Neural progenitor cell (in vitro differentiated cells): ENCODE measurements around the gene MATN4. TPM values are rescaled to one million over a fixed set of nuclear protein-coding genes. Genes with fewer than 3 reads are reported as not detected.
A peak's percentile ranks its signal among the peaks of the same experiment; 100 is the strongest.

Source experiments
- DNase-seq: peaks from one replicate; pipeline ENCODE4 v3.0.0-alpha.2; 2016; ENCODE audit warnings: low spot score
- H2AFZ ChIP-seq: fragments of 200-600 bp; sonication (generic); replicated peaks from 2 replicates; pipeline ENCODE4 v1.6.1; 2016; ENCODE audit warnings: antibody characterized with exemption
- H3F3A ChIP-seq: fragments of 200-600 bp; sonication (generic); 2 replicates; pipeline ENCODE4 v1.6.1; 2016; ENCODE audit warnings: antibody characterized with exemption, low read depth
- H3K27ac ChIP-seq: fragments of 200-600 bp; sonication (generic); 2 replicates; pipeline ENCODE4 v1.5.1; 2016; ENCODE audit warnings: mild to moderate bottlenecking
- H3K27me3 ChIP-seq: fragments of 200-600 bp; sonication (generic); 2 replicates; pipeline ENCODE4 v1.6.1; 2016; ENCODE audit warnings: mild to moderate bottlenecking, moderate library complexity
- H3K36me3 ChIP-seq: fragments of 200-600 bp; sonication (generic); 2 replicates; pipeline ENCODE4 v1.5.1; 2016
- H3K4me1 ChIP-seq: fragments of 200-600 bp; sonication (generic); 2 replicates; pipeline ENCODE4 v1.6.1; 2016; ENCODE audit warnings: mixed run types
- H3K4me2 ChIP-seq: fragments of 200-600 bp; sonication (generic); 2 replicates; pipeline ENCODE4 v1.6.1; 2016
- H3K4me3 ChIP-seq: fragments of 200-600 bp; sonication (generic); 2 replicates; pipeline ENCODE4 v1.5.1; 2016
- H3K79me2 ChIP-seq: fragments of 200-600 bp; sonication (generic); 2 replicates; pipeline ENCODE4 v1.6.1; 2016; ENCODE audit warnings: low read depth
- H3K9ac ChIP-seq: fragments of 200-600 bp; sonication (generic); 2 replicates; pipeline ENCODE4 v1.6.1; 2016
- H3K9me3 ChIP-seq: fragments of 200-600 bp; sonication (generic); 2 replicates; pipeline ENCODE4 v1.5.1; 2016; ENCODE audit warnings: low read depth
- H4K20me1 ChIP-seq: fragments of 200-600 bp; sonication (generic); 2 replicates; pipeline ENCODE4 v1.6.1; 2016; ENCODE audit warnings: low read depth
- H3K27ac Mint-ChIP-seq: 3 replicates; pipeline ENCODE4 v1.8.0; 2021; ENCODE audit warnings: mixed read lengths
- H3K27me3 Mint-ChIP-seq: 2 replicates; pipeline ENCODE4 v1.8.0; 2022; ENCODE audit warnings: low read depth, mild to moderate bottlenecking, inconsistent platforms, moderate library complexity, mixed read lengths; ENCODE audit not compliant: insufficient read depth
- H3K36me3 Mint-ChIP-seq: 3 replicates; pipeline ENCODE4 v1.8.0; 2021; ENCODE audit warnings: mixed read lengths
- H3K4me1 Mint-ChIP-seq: 3 replicates; pipeline ENCODE4 v1.8.0; 2021; ENCODE audit warnings: mixed read lengths
- H3K4me3 Mint-ChIP-seq: 3 replicates; pipeline ENCODE4 v1.8.0; 2021; ENCODE audit warnings: mild to moderate bottlenecking, moderate library complexity, mixed read lengths
- H3K9me3 Mint-ChIP-seq: 3 replicates; pipeline ENCODE4 v1.8.0; 2020; ENCODE audit warnings: mixed read lengths
- CTCF ChIP-seq: fragments of 200-600 bp; sonication (generic); IDR thresholded peaks from 2 replicates; pipeline ENCODE4 v1.5.1; 2017; ENCODE audit warnings: antibody characterized with exemption, mild to moderate bottlenecking
- EZH2 ChIP-seq: fragments of 200-600 bp; sonication (generic); IDR thresholded peaks from 2 replicates; pipeline ENCODE4 v1.6.1; 2017; ENCODE audit warnings: antibody characterized with exemption, mild to moderate bottlenecking, moderate library complexity
- EZH2phosphoT487 ChIP-seq: fragments of 200-600 bp; sonication (generic); IDR thresholded peaks from 2 replicates; pipeline ENCODE4 v1.6.1; 2017; ENCODE audit warnings: antibody characterized with exemption
- total RNA-seq: library from RNA; depleted of rRNA; stranded (reverse); fragments of >200 nt; gene quantifications from 2 replicates; pipeline ENCODE4 v1.2.3, GENCODE V29; 2015; ENCODE audit warnings: low replicate concordance

Gene MATN4
- total RNA-seq, 1 donor from 2014 or later, result not detected

GRCh38 chr20:45254383-45255262 is 53.5 kb downstream of the MATN4 start, which contains the start of gene SLPI:
SLPI (minus strand) TSS chr20:45254564; CDS start chr20:45254543, 21 bp downstream.
- Mint-ChIP-seq H3K27me3 (peaks cover 11% of the 10 kb centered on the region), H3K27ac (peak within 1 kb of the TSS; percentile 42), H3K9me3 (no peaks in the 10 kb centered on the region), H3K36me3 (no peaks in the 10 kb centered on the region), H3K4me1 (peaks cover 38% of the 10 kb centered on the region), H3K4me3 (no peak within 1 kb of the TSS)
- H4K20me1 ChIP-seq, result no peaks in the 10 kb centered on the region
- H3K4me1 ChIP-seq, result peaks cover 12% of the 10 kb centered on the region
- H3K4me3 ChIP-seq, result no peak within 1 kb of the TSS
- no peaks in the 10 kb centered on the region for H3K9me3 ChIP-seq
- peaks cover 4% of the 10 kb centered on the region for H3K27me3 ChIP-seq
- H3F3A ChIP-seq, result no peaks in the 10 kb centered on the region
- peak; percentile 18 for DNase-seq
- no peak within 1 kb of the TSS for H3K27ac ChIP-seq
- H3K4me2 ChIP-seq, result no peak within 1 kb of the TSS
- H3K9ac ChIP-seq, result no peak within 1 kb of the TSS
- H2AFZ ChIP-seq, result no peak within 1 kb of the TSS
- no peaks in the 10 kb centered on the region for H3K79me2 ChIP-seq
- H3K36me3 ChIP-seq, result no peaks in the 10 kb centered on the region
- no peak for TF ChIP-seq EZH2phosphoT487
- TF ChIP-seq EZH2, result no peak
- TF ChIP-seq CTCF, result no peak

DNA sequence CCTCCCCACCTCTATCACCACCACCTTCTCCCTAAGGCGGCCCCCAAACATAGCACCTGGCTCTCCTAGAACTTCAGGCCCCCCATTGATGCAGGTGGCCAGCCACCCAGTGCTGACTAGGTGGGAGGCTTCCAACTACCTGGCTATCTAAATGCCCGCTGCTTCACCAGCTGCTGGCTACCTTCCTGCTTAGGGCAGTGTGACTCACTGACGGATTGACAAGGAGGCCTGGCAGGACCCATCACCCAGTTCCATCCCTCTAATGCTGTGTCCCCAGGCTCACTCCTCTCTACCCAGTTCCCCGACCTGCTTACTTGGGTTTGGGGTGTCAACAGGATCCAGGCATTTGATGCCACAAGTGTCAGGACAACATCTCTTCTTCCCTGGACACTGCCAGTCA is 54.8 kb downstream of the MATN4 start:
- Histone ChIP-seq H3K4me3 (no peak overlapping the region), H3K9ac (no peak overlapping the region), H3F3A (no peaks in the 10 kb centered on the region), H2AFZ (no peak overlapping the region), H3K27ac (no peak overlapping the region), H3K79me2 (no peaks in the 10 kb centered on the region), H3K4me2 (no peak overlapping the region), H3K27me3 (peaks cover 18% of the 10 kb centered on the region), H3K4me1 (peaks cover under 1% of the 10 kb centered on the region), H3K36me3 (no peaks in the 10 kb centered on the region), H3K9me3 (no peaks in the 10 kb centered on the region), H4K20me1 (no peaks in the 10 kb centered on the region)
- Mint-ChIP-seq H3K9me3 (no peaks in the 10 kb centered on the region), H3K27ac (no peak overlapping the region), H3K36me3 (no peaks in the 10 kb centered on the region), H3K4me3 (no peak overlapping the region), H3K27me3 (peaks cover 5% of the 10 kb centered on the region), H3K4me1 (peaks cover 24% of the 10 kb centered on the region)
- no peak for DNase-seq
- TF ChIP-seq EZH2, result no peak
- no peak for TF ChIP-seq CTCF
- TF ChIP-seq EZH2phosphoT487, result no peak

GRCh38 chr20:45251884-45252560 is 56.1 kb downstream of the MATN4 start:
- Histone ChIP-seq H2AFZ (no peak overlapping the region), H3K4me2 (no peak overlapping the region)
- no peak overlapping the region for H3K27ac Mint-ChIP-seq

More at GRCh38 chr20:45251884-45252560, 56.1 kb downstream of the MATN4 start:
- Histone ChIP-seq H4K20me1 (no peaks in the 10 kb centered on the region), H3F3A (no peaks in the 10 kb centered on the region), H3K27me3 (peaks cover 30% of the 10 kb centered on the region), H3K9me3 (no peaks in the 10 kb centered on the region), H3K9ac (no peak overlapping the region), H3K36me3 (no peaks in the 10 kb centered on the region), H3K4me1 (no peaks in the 10 kb centered on the region), H3K79me2 (no peaks in the 10 kb centered on the region), H3K4me3 (no peak overlapping the region), H3K27ac (no peak overlapping the region)
- Mint-ChIP-seq H3K4me1 (peaks cover 12% of the 10 kb centered on the region), H3K9me3 (no peaks in the 10 kb centered on the region), H3K27me3 (peaks cover 5% of the 10 kb centered on the region), H3K36me3 (no peaks in the 10 kb centered on the region), H3K4me3 (no peak overlapping the region)
- TF ChIP-seq EZH2phosphoT487 (no peak), EZH2 (no peak), CTCF (no peak)
- DNase-seq, result no peak
